ENCODE data around the gene LRRC51. TPM values are rescaled to one million over a fixed set of nuclear protein-coding genes. Genes with fewer than 3 reads are reported as not detected.

LRRC51 gene
- total RNA-seq, 1 experiment from 2014 or later = 19.6 TPM

DNA sequence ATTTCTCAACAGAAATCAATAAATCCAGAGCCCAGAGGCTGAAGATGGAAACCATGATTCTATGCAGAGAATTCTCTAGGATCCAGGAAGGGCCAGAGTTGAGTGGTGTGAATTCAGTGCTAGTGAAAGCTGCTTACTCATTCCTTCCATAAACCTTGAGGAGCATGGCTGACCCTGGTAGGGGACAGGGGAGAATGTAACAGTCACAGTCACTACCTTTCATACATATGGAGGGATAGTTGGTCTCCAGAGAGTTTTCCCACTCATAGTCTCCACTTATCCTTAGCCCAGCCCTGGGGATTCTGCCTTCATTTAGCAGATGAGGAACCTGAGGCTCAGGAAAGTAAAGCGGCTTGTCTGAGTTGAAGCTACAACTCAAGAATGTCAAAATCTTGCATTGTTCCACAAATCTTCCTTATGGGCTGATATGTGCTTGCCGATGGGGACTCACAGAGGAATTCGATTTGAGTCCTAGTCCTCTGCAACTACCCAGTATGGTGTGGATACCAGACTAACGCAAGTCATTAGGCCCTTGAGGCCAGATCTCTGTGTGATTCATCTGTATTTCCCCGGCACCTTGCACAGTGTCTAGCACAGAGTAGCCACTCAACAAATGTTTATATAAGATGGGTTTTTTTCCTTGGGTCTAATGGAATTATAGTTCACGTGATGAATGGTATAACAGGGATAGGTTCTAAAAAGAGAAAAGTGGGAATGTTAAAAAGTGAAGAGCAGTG lies 35.5 kb downstream of the LRRC51 start:
- Histone ChIP-seq H3K4me3 (no peak overlapping the region), H3K79me2 (ENCODE audit: low read depth) (0 out of 2 replicates have a peak, but pooled peaks cover 1% of the 10 kb centered on the region), H3K27me3 (ENCODE audit: insufficient read depth, low read depth) (no peaks in the 10 kb centered on the region), H3K4me2 (no peak overlapping the region), H3K36me3 (ENCODE audit: low read depth) (no peaks in the 10 kb centered on the region), H2AFZ (no peak overlapping the region), H3K4me1 (replicated peaks; ENCODE audit: insufficient read depth) (peaks cover 12% of the 10 kb centered on the region), H3K9me3 (ENCODE audit: insufficient read depth, low read depth) (no peaks in the 10 kb centered on the region), H3K27ac (no peak overlapping the region), H3F3A (ENCODE audit: insufficient read depth, low read depth) (peaks cover 10% of the 10 kb centered on the region; the same call in 1 of the 2 replicates), H3K9me2 (ENCODE audit: insufficient read depth) (0 out of 2 replicates have a peak, but pooled peaks cover 3% of the 10 kb centered on the region), H4K20me1 (ENCODE audit: insufficient read depth) (no peaks in the 10 kb centered on the region)
- BruUV-seq (replicated peaks) = no TSS peak
- POLR2A ChIA-PET (ENCODE audit: unreplicated experiment) = interaction anchor here (0.7 kb wide), 1 partner anchor 82 kb away, joined by 6 read pairs; no protein-coding TSS in a partner anchor
- CTCF ChIA-PET = interaction anchor here (0.6 kb wide), 1 partner anchor 326 kb away, joined by 6 read pairs; no protein-coding TSS in a partner anchor
- intact Hi-C loops (cut with micrococcal nuclease; ENCODE audit: unreplicated experiment) = no loop called here
- TF ChIP-seq EZH2 (IDR thresholded peaks at IDR 0.05; ENCODE audit: low read depth) = no peak
- TF ChIP-seq, protein P1, sequence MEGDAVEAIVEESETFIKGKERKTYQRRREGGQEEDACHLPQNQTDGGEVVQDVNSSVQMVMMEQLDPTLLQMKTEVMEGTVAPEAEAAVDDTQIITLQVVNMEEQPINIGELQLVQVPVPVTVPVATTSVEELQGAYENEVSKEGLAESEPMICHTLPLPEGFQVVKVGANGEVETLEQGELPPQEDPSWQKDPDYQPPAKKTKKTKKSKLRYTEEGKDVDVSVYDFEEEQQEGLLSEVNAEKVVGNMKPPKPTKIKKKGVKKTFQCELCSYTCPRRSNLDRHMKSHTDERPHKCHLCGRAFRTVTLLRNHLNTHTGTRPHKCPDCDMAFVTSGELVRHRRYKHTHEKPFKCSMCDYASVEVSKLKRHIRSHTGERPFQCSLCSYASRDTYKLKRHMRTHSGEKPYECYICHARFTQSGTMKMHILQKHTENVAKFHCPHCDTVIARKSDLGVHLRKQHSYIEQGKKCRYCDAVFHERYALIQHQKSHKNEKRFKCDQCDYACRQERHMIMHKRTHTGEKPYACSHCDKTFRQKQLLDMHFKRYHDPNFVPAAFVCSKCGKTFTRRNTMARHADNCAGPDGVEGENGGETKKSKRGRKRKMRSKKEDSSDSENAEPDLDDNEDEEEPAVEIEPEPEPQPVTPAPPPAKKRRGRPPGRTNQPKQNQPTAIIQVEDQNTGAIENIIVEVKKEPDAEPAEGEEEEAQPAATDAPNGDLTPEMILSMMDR (conservative IDR thresholded peaks at IDR 0.05) = no peak
- DNase-seq = no peak

DNA sequence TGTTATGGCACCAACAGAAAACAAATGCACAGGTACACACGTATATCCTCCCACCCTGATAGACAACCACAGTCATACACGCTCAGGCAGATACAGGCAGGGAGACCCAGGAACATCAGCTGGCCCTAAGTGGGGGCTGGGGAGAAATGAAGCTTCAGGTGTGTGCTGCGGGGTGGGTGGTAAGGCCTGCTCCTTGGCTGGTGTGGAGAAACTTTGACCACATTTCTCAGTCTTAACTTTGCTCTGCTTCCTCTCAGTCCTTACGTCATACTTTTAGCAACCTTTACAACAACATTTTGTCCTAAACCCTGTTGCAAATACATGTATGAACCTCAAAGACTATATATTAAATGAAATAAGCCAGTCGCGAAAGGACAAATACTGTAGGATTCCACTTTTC lies 38.5 kb downstream of the LRRC51 start:
- no peaks in the 10 kb centered on the region for H3K9me3 ChIP-seq (ENCODE audit: insufficient read depth, low read depth)
- intact Hi-C loops (cut with micrococcal nuclease; ENCODE audit: unreplicated experiment) = no loop called here
- H3K4me2 ChIP-seq = no peak overlapping the region
- H3K4me1 ChIP-seq (replicated peaks; ENCODE audit: insufficient read depth) = no peaks in the 10 kb centered on the region
- H3K36me3 ChIP-seq (ENCODE audit: low read depth) = no peaks in the 10 kb centered on the region
- H3K79me2 ChIP-seq (ENCODE audit: low read depth) = no peaks in the 10 kb centered on the region
- TF ChIP-seq, protein P1 (conservative IDR thresholded peaks at IDR 0.05) = no peak
- no peak for TF ChIP-seq EZH2 (IDR thresholded peaks at IDR 0.05; ENCODE audit: low read depth)
- no peak for DNase-seq
- POLR2A ChIA-PET (ENCODE audit: unreplicated experiment) = interaction anchor here (0.6 kb wide), 1 partner anchor 185 kb away, joined by 4 read pairs; no protein-coding TSS in a partner anchor
- no peak overlapping the region for H3K27ac ChIP-seq
- no peaks in the 10 kb centered on the region; the same call in 1 of the 2 replicates for H3F3A ChIP-seq (ENCODE audit: insufficient read depth, low read depth)
- CTCF ChIA-PET = no interaction called here
- no peaks in the 10 kb centered on the region for H3K27me3 ChIP-seq (ENCODE audit: insufficient read depth, low read depth)
- no peak overlapping the region for H3K4me3 ChIP-seq
- no TSS peak for BruUV-seq (replicated peaks)
- 0 out of 2 replicates have a peak, but pooled peaks cover 3% of the 10 kb centered on the region for H3K9me2 ChIP-seq (ENCODE audit: insufficient read depth)
- no peaks in the 10 kb centered on the region for H4K20me1 ChIP-seq (ENCODE audit: insufficient read depth)
- H2AFZ ChIP-seq = peak overlapping the region; percentile 55; the same call in 1 of the 2 replicates

DNA sequence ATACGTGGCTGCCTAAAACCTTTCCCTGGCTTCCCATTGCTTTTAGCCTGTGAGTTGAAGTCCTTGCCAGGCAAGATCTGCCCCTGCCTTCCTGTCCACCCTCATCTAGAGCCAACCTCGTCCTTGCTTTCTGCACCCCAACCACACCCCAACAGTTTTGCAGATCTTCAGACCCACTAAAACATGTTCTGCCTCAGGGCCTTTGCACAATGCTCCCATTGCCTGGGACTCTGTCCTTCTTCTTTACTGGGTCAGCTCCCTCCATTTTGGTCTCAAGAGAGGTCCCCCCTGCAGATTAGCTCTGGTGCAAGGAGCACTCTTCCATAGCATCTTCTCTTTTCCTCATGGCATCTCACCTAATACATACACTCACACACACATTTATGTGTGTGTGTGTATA lies 40.3 kb downstream of the LRRC51 start:
- Histone ChIP-seq H3K4me1 (replicated peaks; ENCODE audit: insufficient read depth) (peaks cover 3% of the 10 kb centered on the region; the same call in 1 of the 2 replicates), H3K9me2 (ENCODE audit: insufficient read depth) (0 out of 2 replicates have a peak, but pooled peaks cover 3% of the 10 kb centered on the region), H3K27me3 (ENCODE audit: insufficient read depth, low read depth) (no peaks in the 10 kb centered on the region), H3K4me2 (no peak overlapping the region), H2AFZ (no peak overlapping the region), H3K36me3 (ENCODE audit: low read depth) (no peaks in the 10 kb centered on the region), H3K4me3 (no peak overlapping the region), H3K79me2 (ENCODE audit: low read depth) (no peaks in the 10 kb centered on the region), H3K27ac (no peak overlapping the region), H3F3A (ENCODE audit: insufficient read depth, low read depth) (peaks cover 3% of the 10 kb centered on the region; the same call in 1 of the 2 replicates), H4K20me1 (ENCODE audit: insufficient read depth) (no peaks in the 10 kb centered on the region), H3K9me3 (ENCODE audit: insufficient read depth, low read depth) (no peaks in the 10 kb centered on the region)
- ChIA-PET POLR2A (ENCODE audit: unreplicated experiment) (no interaction called here), CTCF (no interaction called here)
- TF ChIP-seq, protein P1 (conservative IDR thresholded peaks at IDR 0.05) = no peak
- no peak for TF ChIP-seq EZH2 (IDR thresholded peaks at IDR 0.05; ENCODE audit: low read depth)
- BruUV-seq (replicated peaks) = no TSS peak
- DNase-seq = no peak
- intact Hi-C loops (cut with micrococcal nuclease; ENCODE audit: unreplicated experiment) = no loop called here

Data from PC-9 (cell line).